Measurements from ENCODE around the gene EIF2B5.
"Not testable (repeated sequence)": the region's sequence is repeated elsewhere in the genome, so short reads cannot be mapped to it uniquely, and the experiment has no call there.

The EIF2B5 gene

GRCh38 chr3:184135149-184135910 is at the start of gene EIF2B5:
Gene EIF2B5, plus strand, starts transcription at chr3:184135358. Its CDS starts 28 bp downstream, at chr3:184135386.
- peak; percentile 76 to 85 (median 77) for DNase-seq (ENCODE audit: low read depth in 2 of 3, low spot score in 1 of 3)

DNA sequence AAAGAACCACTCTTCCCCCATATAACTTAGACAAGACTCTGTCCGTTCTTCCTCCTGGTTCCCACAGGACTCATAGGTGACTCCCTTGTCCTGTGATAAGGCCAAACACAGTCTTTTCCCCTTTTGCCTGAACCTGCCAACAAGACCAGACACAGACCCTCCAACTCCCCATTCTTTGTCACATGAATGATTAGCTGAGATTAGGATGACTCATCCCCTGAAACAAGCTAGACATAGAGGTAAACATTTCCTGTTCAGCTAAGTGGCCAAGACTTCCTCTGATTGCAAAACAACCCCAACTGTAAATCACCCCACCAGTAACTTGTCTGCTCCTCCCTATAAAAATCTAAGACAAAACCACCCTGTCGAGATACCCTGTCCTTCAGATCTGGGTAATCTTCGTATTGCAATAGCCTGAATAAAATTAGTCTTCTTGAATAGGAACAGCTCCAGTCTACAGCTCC is 49.7 kb upstream of the EIF2B5 start:
- no peak for DNase-seq (ENCODE audit: low read depth in 2 of 3, low spot score in 1 of 3)

- no peak for DNase-seq (ENCODE audit: low read depth in 2 of 3, low spot score in 1 of 3)
Observed at GRCh38 chr3:184092199-184092598, 43.0 kb upstream of the EIF2B5 start.

DNA sequence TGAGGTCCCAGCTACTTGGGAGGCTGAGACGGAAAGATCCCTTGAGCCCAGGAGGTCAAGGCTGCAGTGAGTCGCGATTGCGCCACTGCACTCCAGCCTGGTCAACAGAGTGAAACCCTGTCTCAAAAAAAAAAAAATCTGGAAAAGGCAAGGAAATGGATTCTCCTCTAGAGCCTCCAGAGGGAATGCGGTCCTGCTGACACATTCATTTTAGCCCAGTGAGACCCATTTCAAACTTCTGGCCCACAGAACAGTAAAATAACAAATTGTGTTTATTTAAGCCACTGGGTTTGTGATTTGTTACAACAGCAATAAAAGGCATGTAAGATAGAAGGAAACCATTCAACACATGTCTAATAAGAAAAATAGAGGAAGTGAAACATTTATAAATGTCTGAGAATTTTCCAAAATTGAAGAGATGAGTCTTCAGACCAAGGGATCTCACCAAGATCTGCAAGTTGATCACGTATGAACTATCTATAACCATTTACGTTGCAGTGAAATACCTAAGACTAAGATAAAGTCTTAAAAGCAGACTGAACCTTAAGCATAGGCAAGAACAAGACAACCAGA is 38.3 kb upstream of the EIF2B5 start, which contains the start of gene HTR3E:
Gene HTR3E (plus strand): TSS at position 254 of the 573 bp plus-strand sequence. CDS start 466 bp downstream, outside the sequence.
- no peak for DNase-seq (ENCODE audit: low read depth in 2 of 3, low spot score in 1 of 3)

GRCh38 chr3:184097556-184097955 is 37.6 kb upstream of the EIF2B5 start:
- no peak for DNase-seq (ENCODE audit: low read depth in 2 of 3, low spot score in 1 of 3)

DNA sequence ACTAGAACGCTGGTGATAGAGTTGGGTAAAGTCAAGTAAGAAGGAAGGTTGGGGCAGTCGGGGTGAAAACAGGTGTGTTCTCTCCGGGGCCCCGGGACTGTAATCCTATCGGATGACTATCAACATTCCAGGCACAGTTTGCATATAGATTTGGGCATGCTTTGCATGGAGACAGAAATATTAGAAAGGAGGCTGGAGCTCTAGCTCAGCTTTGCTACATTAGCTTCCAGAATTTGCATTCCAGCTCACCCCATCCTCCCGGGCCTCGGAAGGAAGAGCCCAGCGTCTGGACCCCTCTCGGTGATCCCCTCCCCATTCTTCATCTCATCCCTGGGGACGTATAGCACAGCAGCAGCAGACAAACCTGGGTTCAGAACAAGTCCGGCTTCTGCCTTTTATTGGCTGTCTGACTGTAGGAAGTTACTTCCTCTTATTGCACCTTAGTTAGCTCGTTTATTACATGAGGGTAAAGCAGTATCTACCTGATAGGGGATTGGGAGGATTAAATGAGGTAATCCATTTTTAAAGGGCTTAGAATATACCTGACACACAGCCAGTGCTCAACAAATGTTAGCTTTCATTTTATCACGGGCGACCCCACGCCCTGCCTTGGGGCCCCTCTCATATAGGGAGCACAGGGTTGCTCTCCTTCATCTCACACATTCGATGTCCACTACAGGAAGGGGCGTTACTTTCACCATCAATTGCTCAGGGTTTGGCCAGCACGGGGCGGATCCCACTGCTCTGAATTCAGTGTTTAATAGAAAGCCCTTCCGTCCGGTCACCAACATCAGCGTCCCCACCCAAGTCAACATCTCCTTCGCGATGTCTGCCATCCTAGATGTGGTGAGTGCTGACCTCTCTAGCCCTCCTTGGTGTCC is 35.1 kb upstream of the EIF2B5 start:
- DNase-seq (ENCODE audit: low read depth in 2 of 3, low spot score in 1 of 3) = no peak

- DNase-seq (ENCODE audit: low read depth in 2 of 3, low spot score in 1 of 3) = no peak
Observed at GRCh38 chr3:184110316-184110725, 24.8 kb upstream of the EIF2B5 start.

GRCh38 chr3:184116017-184116416 is 19.1 kb upstream of the EIF2B5 start:
- DNase-seq (ENCODE audit: low read depth in 2 of 3, low spot score in 1 of 3) = no peak

DNA sequence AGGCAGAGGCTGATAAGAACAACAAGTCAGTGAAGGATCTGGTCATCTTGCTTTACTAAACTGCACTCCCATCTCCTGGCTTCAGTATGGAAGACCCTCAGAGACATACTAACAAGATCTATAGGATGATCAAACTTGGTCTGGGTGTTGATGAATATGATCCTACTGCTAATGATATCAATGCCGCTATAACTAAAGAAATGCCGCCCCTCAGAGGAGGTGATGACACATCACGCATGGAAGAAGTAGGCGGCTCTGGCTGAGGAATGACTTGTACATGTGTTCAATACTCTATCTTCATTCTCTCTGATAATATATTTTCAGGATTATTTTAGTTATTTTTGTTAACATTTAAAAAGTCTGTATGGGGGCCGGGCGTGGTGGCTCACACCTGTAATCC is 17.5 kb upstream of the EIF2B5 start:
- DNase-seq (ENCODE audit: low read depth in 2 of 3, low spot score in 1 of 3) = no peak

- not testable (repeated sequence) for DNase-seq (ENCODE audit: low read depth in 2 of 3, low spot score in 1 of 3)
Observed at GRCh38 chr3:184121031-184121430, 14.1 kb upstream of the EIF2B5 start.

DNA sequence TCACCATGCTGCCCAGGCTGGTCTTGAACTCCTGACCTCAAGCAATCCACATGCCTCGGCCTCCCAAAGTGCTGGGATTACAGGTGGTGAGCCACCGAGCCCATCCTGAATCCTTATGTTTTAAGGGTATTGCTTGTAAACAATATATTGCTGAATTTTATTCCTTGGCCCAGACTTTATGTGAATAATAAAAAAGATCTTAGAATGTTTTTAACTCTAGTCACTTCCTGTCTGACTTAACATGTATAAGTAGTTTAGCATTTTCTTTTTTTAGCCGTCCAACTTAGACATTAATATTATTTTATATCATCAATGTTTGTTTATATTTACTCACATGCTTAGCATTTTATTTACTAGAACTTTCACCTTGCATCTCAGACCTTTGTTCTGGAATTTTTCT is 9.2 kb upstream of the EIF2B5 start:
- no peak for DNase-seq (ENCODE audit: low read depth in 2 of 3, low spot score in 1 of 3)

DNA sequence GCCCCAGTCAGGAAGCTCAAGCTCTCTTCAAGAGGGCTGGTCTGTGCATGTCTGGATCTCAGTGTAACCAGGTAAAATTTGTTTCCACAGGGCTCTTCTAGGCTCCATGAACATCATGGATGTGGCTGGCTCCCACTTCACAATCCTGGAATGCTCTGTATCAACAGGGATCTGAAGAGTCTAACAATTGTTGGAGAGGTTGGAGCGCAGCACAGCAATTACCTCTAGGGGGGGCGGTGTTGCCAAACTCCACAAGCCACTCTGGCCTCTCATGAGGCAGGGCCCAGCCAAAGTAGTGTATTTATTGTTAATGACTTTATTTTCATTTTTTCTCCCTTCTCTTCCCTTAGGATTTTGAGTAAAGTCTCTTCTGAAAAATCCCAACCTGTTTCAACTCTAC is 6.1 kb upstream of the EIF2B5 start:
- no peak for DNase-seq (ENCODE audit: low read depth in 2 of 3, low spot score in 1 of 3)

- DNase-seq (ENCODE audit: low read depth in 2 of 3, low spot score in 1 of 3) = no peak
Observed at GRCh38 chr3:184132945-184133344, 2.2 kb upstream of the EIF2B5 start.

GRCh38 chr3:184133840-184134745 is 1.1 kb upstream of the EIF2B5 start:
- DNase-seq (ENCODE audit: low read depth in 2 of 3, low spot score in 1 of 3) = peak; percentile 44 to 60 (median 53)

- peak in 1 of 3 donors; percentile 16 for DNase-seq (ENCODE audit: low read depth in 2 of 3, low spot score in 1 of 3)
Observed at GRCh38 chr3:184134746-184135148, 411 bp upstream of the EIF2B5 start.

DNA sequence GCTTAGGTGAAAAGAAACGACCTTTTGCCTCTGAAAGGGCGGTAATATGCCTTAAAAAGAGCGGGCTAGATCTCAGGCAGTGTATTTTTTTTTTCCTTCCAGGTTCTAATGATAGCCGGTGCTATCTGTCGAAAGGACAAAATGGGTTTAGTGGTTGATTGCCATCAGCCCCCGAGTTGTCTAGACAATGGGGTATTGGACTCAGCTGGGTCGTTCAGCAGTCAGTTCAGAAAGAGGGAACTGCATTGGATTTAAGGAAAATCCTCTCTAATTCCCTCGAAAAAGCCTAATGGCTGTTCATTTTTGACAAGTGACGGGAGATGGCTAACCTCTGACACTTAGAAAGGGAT is 728 bp downstream of the EIF2B5 start:
- DNase-seq (ENCODE audit: low read depth in 2 of 3, low spot score in 1 of 3) = no peak

- DNase-seq (ENCODE audit: low read depth in 2 of 3, low spot score in 1 of 3) = no peak
Observed at GRCh38 chr3:184140436-184140835, 5.3 kb downstream of the EIF2B5 start.

DNA sequence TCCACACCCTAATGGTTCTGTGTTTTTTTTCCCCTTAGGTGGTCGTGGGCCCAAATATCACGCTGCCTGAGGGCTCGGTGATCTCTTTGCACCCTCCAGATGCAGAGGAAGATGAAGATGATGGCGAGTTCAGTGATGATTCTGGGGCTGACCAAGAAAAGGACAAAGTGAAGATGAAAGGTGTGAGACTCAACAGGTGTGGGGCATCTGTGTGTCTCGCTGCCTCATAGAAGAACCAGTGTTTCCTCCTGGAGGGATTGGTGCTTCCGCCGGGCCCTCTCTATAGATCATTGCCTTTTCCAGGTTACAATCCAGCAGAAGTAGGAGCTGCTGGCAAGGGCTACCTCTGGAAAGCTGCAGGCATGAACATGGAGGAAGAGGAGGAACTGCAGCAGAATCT is 7.0 kb downstream of the EIF2B5 start:
- DNase-seq (ENCODE audit: low read depth in 2 of 3, low spot score in 1 of 3) = no peak

DNA sequence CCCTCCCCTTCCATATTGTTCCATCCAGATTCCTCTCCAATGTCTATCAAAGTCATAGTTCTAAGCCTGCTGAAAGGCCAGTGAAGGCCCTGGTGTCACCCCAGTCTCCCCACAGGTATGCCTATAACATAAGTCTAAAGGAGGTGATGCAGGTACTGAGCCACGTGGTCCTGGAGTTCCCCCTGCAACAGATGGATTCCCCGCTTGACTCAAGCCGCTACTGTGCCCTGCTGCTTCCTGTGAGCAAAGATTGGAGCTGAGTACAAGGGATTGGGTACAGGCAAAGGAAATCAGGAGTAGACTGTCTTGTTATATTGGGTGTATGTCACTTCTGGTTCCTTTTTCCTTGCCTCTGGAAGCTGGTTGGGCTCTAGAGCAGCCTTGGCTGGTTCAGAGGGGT is 8.2 kb downstream of the EIF2B5 start:
- DNase-seq (ENCODE audit: low read depth in 2 of 3, low spot score in 1 of 3) = no peak

GRCh38 chr3:184144505-184144904 is 9.3 kb downstream of the EIF2B5 start:
- DNase-seq (ENCODE audit: low read depth in 2 of 3, low spot score in 1 of 3) = no peak

DNA sequence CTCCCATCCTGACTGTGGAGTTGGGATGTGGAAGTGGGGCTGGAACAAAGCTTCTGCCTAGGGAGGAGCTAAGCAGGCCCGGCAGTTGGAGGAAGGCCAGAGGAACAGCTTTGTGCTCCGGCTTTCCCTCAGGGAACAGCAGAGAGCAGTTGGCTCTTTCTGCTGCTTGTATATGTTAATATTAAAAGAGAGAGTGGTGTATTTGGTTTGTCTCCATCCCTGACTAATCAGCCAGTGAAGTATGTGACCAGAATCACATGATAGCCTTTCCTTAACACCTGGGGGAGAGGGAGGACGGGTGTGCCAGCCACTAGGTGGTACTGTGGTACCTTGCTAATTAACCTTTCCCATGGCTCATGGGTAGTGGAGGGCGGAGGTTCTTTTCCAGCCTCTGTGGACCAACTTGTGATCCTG is 10.0 kb downstream of the EIF2B5 start:
- DNase-seq (ENCODE audit: low read depth in 2 of 3, low spot score in 1 of 3) = no peak

All from stimulated activated CD4-positive, alpha-beta T cell treated with anti-CD3 and anti-CD28 coated beads, Interleukin-12 subunit alpha, Interleukin-12 subunit beta, amount 100 ng/mL, for 48 hours (primary cell).